GM18526 (cell line): ENCODE results near the gene ENO4.

Source experiments
- POLR2A ChIP-seq: IDR thresholded peaks from 3 replicates; pipeline ENCODE4 v1.6.1; 2011; ENCODE audit not compliant: insufficient read length; ENCODE audit errors: extremely low read depth

The ENO4 gene

DNA sequence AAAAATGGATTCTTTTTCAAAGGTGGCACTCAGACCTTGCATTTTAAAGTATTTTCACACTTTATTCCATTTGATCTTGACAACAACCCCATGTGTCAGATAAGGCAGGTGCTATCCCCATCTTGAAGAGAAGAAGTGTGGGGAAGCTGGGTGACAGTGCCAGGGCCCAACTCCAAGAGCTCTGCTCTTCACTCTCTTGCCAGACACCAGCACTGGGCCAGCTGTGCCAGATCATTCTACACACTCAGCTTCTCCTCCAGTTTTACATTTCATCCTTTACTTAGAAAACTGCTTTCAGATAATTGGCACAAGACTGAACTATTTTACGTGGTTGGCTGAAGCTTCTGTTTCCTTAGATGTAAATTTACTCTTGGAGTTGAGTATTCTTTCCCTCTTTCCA is 64.4 kb downstream of the ENO4 start:
- TF ChIP-seq POLR2A: no peak

GRCh38 chr10:116915340-116915739 is 66.0 kb downstream of the ENO4 start:
- no peak for TF ChIP-seq POLR2A

DNA sequence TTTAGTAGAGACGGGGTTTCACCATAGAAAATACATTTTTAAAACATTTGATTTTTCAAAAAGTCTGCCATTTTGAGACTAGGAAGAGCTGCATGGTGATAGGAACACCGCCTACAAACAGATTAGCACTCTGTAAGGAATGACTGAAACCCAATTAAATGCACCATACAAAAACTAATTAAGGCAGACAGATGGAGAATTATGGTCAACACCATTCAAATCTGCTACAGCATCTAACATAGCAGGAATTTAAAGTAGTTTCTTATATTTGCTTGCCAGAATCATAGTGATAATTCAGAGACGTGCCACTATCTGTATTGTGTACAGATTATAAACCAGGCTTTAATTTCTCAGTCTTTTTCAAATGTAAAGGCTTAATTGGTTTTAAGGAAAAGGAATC is 68.2 kb downstream of the ENO4 start:
- TF ChIP-seq POLR2A: no peak

- no peak for TF ChIP-seq POLR2A
Observed at GRCh38 chr10:116918583-116918982, 69.3 kb downstream of the ENO4 start.

DNA sequence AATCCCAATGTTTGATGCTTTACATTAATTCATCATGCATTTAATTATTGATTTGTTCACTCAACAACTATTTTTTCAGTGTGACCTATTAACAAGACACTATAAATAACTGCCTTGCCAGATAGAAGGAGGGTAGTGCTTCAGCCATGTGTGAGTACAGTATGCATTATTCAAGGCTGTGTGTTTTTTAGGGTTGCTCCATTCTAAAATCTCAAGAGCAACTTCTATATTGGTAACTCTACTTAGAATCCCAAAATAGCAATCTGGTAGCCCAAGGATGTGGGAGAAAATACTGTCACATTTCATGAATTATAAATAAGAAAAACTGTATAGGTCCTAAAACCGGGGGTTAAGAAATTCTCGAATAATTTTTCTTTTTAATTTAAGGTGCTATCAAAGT is 69.9 kb downstream of the ENO4 start:
- TF ChIP-seq POLR2A: no peak

DNA sequence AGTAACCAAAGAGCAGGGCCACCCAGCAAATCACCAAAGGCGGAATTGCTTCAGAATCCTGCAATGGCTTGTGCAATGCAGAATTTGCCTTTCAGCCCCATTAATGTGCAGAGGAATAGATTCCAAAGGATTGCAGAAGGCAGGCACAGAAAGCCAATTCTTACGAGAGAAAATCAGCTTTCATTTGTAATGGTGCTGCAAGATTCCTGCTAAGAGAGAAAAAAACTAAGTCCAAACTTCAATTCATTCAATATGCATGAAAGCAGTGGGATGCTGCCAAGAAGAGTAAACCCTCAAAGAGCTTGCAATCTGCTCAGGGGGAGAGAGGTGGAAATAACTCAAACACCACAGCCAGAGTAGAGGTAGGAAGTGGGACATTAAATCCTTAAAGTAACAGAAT is 70.4 kb downstream of the ENO4 start:
- TF ChIP-seq POLR2A: no peak

DNA sequence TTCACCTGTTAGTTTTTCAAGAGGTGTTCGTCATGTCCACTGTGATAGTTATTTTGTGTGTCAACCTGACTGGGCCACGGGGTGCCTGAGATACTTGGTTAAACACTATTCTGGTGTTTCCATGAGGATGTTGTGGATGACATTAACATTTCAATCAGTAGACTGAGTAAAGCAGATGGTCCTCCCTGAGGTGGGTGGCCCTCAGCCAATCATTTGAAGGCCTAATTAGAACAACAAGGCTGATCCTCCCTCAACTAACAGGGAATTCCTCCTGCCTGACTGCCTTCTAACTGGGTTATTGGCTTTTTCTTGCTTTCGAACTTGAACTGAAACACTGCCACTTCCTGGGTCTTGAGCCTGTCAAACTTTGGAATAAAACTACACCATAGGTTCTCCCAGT is 75.8 kb downstream of the ENO4 start:
- no peak for TF ChIP-seq POLR2A

DNA sequence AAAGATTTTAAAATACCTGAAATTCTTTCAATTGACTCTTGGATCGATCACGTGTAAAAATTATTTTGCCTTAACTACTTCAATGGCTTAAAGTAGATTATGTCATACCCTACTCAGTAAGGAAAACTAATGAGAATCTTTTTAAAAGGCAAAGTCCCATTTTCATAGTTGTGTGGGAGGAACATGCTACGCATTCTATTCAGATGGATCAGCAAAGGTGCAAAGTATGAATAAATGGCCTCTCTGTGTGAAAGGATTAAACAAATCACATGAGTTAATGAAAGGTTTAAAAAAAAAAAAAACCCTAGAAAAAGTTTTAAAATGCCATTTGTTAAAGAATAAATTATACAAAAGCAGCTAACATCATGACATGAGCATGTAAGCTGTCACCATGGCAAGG is 77.1 kb downstream of the ENO4 start:
- no peak for TF ChIP-seq POLR2A

GRCh38 chr10:116931806-116932205 is 82.5 kb downstream of the ENO4 start:
- no peak for TF ChIP-seq POLR2A
